Fibroblast of villous mesenchyme (primary cell): ENCODE measurements around the gene KLF1. TPM values are rescaled to one million over a fixed set of nuclear protein-coding genes. Genes with fewer than 3 reads are reported as not detected.
A peak's percentile ranks its signal among the peaks of the same experiment; 100 is the strongest.

Experiments
- DNase-seq: peaks from one replicate; pipeline ENCODE4 v3.0.0-alpha.2; 2010; ENCODE audit warnings: low read depth
- H3K4me3 ChIP-seq: 2 replicates; pipeline ENCODE4 v1.5.1; 2011; ENCODE audit warnings: low read depth, mild to moderate bottlenecking, low read length
- total RNA-seq: library from RNA; depleted of rRNA; stranded (reverse); fragments of >200 nt; gene quantifications from 2 replicates; pipeline ENCODE4 v1.2.3, GENCODE V29; 2012
- TF ChIP-seq, protein P1 (sequence below): IDR thresholded peaks from 2 replicates; pipeline ENCODE4 v1.5.1; 2012; ENCODE audit warnings: low read depth, mild to moderate bottlenecking, low read length; ENCODE audit not compliant: insufficient read depth

KLF1 gene
- total RNA-seq, 1 donor = not detected

GRCh38 chr19:12867120-12868099, 19.6 kb downstream of the KLF1 start:
- peak overlapping the region; percentile 52 for H3K4me3 ChIP-seq
- DNase-seq = peak; percentile 52

DNA sequence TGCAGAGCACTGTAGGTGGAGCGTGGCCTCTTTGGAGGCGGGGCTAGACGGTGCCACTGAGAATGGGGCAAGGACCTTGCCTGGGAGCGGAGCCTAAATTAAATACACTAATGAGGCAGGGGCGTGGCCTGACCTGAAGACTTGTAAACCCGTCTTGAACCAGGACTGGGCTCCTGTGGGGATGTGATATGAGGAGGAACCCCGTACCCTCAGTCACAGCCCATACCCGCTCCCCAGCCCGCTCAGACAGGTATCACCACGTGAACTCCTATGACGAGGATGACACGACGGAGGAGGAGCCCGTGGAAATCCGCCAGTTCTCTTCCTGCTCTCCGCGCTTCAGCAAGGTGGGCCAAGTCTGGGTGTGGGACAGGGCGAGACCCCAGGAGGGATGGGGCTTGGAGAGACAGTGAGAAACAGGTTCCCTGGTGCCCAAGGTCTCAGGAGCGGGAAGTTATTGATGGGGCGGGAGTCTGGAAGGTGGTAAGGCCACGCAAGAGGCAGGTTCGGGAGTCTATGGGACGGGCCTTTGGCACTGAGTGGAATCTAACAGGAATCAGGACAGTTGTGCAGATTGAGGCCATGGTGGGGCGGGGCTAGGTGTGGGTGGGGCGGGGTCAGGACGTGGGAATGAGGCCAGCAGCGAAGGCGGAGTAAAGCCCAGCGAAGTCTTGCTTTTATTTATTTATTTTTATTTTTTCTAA, 20.4 kb downstream of the KLF1 start:
- TF ChIP-seq, protein P1, sequence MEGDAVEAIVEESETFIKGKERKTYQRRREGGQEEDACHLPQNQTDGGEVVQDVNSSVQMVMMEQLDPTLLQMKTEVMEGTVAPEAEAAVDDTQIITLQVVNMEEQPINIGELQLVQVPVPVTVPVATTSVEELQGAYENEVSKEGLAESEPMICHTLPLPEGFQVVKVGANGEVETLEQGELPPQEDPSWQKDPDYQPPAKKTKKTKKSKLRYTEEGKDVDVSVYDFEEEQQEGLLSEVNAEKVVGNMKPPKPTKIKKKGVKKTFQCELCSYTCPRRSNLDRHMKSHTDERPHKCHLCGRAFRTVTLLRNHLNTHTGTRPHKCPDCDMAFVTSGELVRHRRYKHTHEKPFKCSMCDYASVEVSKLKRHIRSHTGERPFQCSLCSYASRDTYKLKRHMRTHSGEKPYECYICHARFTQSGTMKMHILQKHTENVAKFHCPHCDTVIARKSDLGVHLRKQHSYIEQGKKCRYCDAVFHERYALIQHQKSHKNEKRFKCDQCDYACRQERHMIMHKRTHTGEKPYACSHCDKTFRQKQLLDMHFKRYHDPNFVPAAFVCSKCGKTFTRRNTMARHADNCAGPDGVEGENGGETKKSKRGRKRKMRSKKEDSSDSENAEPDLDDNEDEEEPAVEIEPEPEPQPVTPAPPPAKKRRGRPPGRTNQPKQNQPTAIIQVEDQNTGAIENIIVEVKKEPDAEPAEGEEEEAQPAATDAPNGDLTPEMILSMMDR = no peak
- no peak for DNase-seq
- H3K4me3 ChIP-seq = no peak overlapping the region

More at GRCh38 chr19:12867120-12868099, 19.6 kb downstream of the KLF1 start:
- TF ChIP-seq, protein P1 = no peak

DNA sequence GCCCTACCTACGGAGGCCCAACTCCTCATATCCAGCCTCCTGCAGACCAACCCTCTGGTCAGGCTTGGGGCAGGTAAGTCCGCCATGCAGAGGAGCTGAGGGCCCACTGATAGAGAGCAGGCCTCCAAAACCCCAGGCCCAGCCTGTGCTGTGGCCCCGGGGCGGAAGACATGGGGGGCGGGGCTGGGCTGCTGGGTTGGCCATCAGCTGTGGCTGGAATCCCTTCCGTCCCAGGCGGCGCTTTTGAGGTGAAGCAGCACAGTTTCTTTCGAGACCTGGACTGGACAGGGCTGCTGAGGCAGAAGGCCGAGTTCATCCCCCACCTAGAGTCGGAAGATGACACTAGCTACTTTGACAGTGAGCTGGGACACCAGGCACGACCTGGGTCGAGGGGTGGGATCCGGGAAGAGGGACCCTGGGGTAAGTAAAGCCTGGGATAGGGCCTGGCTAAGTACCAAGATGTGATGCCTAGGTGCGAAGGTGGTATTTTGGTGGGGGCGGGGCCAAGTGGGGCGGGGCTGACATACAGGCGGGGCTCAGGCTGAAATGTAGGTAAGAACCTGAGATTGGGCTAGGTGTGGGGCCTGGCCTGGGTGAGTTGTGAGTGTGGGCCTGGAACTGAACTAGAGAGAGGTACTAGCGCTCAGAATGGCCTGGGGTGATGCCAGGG, 21.1 kb downstream of the KLF1 start:
- TF ChIP-seq, protein P1 = no peak
- DNase-seq = no peak
- no peak overlapping the region for H3K4me3 ChIP-seq

GRCh38 chr19:12864721-12865715, 22.0 kb downstream of the KLF1 start:
- TF ChIP-seq, protein P1 = no peak
- no peak overlapping the region for H3K4me3 ChIP-seq
- DNase-seq = no peak

GRCh38 chr19:12864143-12864542, 22.9 kb downstream of the KLF1 start:
- H3K4me3 ChIP-seq = no peak overlapping the region
- TF ChIP-seq, protein P1 = no peak
- DNase-seq = no peak

- DNase-seq = no peak
- H3K4me3 ChIP-seq = no peak overlapping the region
- TF ChIP-seq, protein P1 = no peak
Measured at GRCh38 chr19:12859546-12859945, 27.5 kb downstream of the KLF1 start.
